Stimulated activated CD8-positive, alpha-beta memory T cell treated with anti-CD3 and anti-CD28 coated beads, Interleukin-2, amount 100 ng/mL, for 48 hours (primary cell): ENCODE data around the gene CYTH4.
A peak's percentile ranks its signal among the peaks of the same experiment; 100 is the strongest.
"Not testable (repeated sequence)": the region's sequence is repeated elsewhere in the genome, so short reads cannot be mapped to it uniquely, and the experiment has no call there.

Experiments used
- DNase-seq, 2 donors: peaks; one replicate each; pipeline ENCODE4 v3.0.0-alpha.2; 2020; ENCODE audit warnings: low read depth in 2 of 2

The CYTH4 gene, protein sequence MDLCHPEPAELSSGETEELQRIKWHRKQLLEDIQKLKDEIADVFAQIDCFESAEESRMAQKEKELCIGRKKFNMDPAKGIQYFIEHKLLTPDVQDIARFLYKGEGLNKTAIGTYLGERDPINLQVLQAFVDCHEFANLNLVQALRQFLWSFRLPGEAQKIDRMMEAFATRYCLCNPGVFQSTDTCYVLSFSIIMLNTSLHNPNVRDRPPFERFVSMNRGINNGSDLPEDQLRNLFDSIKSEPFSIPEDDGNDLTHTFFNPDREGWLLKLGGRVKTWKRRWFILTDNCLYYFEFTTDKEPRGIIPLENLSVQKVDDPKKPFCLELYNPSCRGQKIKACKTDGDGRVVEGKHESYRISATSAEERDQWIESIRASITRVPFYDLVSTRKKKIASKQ

GRCh38 chr22:37282385-37282677, at the start of gene CYTH4:
CYTH4 (plus strand) TSS chr22:37282508; CDS start chr22:37282570, 62 bp downstream.
- peak; percentile 75 to 76 for DNase-seq

DNA sequence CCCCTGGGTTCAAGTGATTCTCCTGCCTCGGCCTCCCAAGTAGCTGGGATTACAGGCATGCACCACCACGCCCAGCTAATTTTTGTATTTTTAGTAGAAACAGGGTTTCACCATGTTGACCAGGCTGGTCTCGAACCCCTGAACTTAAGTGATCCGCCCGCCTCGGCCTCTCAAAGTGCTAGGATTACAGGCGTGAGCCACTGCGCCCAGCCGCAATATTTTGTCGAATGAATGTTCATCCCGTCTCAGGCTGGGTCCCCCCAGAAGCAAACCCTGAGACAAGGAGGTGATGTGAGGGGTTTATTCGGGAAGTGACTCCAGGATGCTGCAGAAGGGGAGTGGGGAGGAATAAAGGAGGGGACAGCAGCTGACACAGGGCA, 48.9 kb upstream of the CYTH4 start:
- not testable (repeated sequence) for DNase-seq

GRCh38 chr22:37233751-37234631, 48.3 kb upstream of the CYTH4 start:
- no peak for DNase-seq

DNA sequence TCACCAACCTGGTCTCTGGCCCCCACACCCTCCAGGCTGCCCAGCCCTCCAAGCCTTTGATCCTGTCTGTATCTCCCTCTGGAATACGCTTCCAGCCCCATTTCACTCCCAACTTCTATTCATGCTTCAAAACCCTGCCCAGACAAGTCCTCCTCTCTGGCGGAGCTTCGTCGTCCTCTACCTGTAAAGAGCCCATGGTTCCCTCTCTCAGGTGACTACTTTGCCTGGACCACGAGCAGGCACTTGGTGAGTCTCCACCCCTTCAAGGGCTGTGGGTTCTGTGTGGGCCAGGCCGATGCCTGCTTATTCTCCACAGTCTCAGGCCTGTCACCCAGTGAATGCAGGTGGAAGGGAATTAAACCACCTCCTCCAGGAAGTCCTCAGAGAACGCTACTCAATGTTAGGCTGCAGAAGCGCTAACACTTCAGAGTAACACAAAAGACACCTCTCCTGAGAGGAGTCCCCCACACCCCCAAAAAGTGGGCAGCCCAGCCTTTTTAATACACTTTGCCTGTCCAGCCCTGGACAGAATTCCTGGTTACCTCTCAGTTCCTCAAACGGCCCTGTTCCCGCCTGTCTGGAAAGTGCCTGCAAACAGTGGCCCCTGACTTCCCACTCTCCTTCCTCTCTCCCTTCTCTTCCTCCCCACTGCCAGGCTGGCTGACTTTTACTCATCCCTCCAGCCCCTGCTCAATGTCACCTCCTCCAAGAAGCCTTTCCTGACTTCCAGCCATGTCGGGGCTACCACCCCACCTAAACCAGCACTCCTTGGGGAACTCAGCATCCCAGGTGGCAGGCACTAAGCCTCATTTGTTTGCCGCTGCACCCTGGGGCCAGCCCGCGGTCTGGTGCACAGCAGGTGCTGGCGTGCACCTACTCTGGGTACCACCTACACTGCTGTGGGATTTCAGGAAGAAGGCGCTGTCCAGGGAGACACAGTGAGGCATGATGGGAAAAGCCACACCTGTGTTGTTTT, 47.3 kb upstream of the CYTH4 start:
- DNase-seq, result no peak

DNA sequence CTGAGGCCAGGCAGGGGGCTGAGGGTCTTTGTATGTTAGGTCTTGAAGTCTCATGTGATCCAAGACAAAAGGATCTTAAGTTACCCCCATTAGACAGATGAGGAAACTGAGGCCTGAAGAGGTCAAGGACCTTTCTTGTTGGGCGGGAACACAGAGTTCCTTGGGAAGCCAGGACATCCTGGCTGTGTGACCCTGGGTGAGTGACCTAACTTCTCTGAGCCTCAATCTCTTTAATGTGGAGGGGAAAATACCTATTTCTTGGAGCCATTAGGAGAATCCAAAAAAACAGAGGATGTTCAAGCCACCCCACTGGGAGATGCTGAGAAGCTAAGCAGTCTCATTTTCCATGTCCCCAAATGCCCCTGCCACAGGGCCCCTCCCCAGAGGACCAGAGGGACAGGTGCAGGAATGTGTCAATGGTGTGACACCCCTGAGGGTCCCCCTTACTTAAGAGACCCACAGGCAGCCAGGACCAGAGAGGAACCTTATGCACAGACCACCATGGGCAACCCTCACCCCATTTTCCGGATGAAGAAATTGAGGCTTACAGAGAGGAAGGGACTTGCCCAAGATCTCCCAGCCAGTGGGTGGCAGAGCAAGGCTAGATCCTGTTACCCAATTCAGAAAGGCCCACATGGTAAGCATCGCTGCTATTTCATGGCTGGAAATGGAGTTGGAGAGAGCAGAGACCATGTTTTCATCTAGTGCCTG, 46.3 kb upstream of the CYTH4 start:
- no peak for DNase-seq

DNA sequence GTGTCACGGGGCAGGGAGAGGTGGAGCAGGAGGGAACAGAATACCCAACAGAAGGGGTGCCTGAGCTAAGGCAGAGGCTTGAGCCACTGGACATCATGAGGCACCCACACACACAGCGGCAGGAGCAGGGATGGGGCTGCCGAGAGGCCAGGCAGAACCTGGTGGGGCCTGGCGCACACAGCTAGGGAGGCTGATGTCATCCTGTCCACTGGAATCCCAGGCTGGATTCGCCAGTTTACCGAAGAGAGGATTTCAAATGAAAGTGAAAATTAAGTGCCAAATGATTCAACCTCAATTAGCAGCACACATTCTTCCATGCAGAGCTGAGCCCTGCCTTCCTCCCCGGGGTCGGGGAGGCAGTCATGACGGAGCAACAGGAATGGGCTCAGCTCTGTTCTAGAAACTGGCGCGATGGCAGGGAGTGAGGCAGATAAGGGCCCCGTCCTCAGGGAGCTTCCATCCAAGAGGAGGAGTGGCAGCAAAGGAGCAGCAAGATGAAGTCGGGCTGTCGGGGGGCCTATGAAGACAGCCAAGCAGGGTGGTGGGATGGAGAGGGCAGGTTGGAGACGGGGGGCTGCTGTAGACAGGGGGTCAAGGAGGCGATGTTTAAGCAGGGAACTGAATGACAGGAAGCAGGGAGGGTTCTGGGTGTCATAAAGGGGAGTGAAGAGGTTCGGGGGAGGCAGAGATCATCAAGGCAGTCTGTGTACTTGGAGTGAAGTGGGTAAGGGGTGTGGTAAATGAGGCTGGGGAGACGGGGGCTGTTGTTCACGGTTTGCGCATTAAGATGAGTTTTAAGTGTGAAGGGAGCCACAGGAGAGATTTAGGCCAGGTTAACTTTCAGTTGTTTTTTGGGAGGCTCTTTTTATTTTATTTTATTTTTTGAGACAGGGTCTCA, 44.7 kb upstream of the CYTH4 start:
- no peak for DNase-seq

GRCh38 chr22:37239336-37240239, 42.7 kb upstream of the CYTH4 start:
- no peak for DNase-seq

GRCh38 chr22:37240240-37240940, 41.9 kb upstream of the CYTH4 start:
- no peak for DNase-seq

DNA sequence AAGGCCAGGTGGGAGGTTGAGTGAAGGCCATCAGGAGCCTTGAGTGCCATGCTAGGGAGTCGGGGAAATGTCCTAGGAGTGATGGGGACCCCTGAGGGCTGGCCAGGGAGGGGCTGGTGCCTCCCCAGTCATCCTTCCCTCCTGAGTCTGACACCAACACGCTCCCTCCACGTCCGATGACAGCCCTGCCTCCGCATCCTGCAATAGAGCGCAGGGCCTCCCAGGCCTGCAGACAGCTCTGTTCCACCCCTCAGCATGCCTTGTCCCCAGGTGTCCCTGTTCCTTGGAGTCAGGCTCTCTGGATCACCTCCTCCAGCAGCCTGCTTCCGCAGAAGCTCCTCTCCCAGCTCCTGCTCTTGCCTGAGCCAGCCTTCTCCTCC, 41.4 kb upstream of the CYTH4 start:
- DNase-seq, result no peak

DNA sequence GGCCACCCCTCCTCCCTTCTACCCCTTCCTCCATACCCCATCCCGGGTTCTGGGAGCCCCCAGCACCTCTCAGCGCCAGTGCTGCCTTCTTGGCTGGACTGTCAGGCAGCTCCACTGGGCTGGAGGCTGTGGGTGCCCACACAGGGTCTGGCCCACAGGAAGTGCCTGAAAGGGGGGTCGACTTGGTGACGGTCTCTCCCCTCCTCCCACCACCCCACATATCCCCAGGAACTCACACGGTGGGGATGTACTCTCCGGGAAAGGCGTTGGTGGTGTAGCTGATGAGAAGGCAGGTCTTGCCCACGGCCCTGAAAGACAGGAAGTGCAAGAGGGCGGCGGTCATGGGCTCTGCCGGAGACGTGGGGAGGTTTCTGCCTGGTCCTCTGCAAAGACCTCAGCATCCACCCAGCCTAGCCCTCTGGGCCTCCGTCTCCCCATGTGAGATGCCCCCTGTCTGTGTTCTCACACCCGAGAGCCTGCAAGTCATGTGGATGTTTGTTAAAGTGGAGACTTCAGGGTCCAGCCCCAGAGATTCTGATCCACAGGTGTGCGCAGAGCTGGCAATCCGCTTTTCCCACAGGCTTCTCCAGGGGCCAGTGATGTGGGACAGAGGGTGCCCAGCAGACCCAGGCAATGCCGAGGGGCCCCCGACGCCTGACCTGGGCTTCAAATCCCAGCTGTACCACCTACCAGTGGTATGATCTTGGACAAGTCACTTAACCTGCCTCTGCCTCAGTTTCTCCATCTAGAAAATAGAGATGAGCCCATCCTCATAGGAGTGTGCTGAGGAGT, 40.8 kb upstream of the CYTH4 start:
- DNase-seq, result no peak

- peak; percentile 79 to 86 for DNase-seq
Measured at GRCh38 chr22:37242395-37242918, 39.9 kb upstream of the CYTH4 start.

DNA sequence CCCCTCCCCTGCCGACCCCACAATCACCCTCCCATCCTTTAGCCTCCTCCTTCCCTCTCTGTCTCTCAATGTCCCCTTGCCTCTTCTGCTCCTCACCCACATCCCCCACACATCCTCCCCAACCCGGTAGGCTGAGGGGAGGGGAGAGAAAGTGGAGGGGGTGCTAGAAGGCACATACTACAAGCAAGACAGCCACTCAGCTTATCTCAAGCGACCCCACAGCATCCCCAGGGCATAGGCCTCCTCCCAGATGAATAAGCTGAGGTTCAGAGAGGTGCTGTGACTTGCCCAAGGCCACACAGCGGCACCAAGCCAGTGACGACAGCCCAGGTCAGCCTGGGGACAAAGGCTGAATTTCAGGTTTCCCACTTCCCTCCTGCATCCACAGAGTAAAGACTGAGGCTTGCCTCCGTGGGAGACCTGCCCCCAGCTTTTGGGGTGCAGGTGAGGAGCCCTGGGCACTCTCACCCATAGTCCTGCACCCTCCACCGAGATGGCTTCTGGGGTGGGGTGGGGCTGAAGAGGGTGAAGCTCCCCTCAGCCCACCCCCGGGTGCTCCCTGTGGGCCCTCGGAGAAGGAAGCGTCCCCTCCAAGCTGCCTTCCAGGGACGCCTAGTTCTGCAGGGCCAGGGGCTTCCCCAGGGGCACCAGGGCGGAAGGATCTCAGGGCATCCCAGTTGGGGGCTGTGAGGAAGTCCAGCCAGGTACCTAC, 38.8 kb upstream of the CYTH4 start:
- DNase-seq, result no peak

- peak; percentile 91 to 94 for DNase-seq
Measured at GRCh38 chr22:37244114-37244921, 38.0 kb upstream of the CYTH4 start, which contains the start of gene RAC2. RAC2 (minus strand) TSS chr22:37244269; CDS start chr22:37244148, 121 bp downstream.

GRCh38 chr22:37244922-37245722, 37.2 kb upstream of the CYTH4 start:
- DNase-seq, result no peak

DNA sequence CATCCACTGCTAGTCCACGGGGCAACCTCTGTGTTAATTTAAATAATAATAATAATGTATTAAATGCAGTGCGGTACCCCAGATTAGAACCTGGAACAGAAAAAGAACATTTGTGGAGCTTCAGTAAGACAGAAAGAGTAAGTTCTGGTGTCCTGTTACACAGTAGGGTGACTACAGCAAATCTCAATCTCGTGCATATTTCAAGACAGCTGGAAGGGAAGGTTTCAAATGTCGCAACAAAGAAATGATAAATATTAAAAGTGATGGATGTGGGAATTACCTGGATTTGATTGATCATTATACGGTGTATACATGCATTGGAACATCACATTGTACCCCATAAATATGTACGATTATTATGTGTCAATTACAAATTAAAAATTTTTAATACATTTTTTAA, 36.6 kb upstream of the CYTH4 start:
- no peak for DNase-seq
